BE2C (cell line): ENCODE data around the gene WASHC2A.
"Not testable (repeated sequence)": the region's sequence is repeated elsewhere in the genome, so short reads cannot be mapped to it uniquely, and the experiment has no call there.

Source experiments
- DNase-seq: peaks from one replicate; pipeline ENCODE4 v3.0.0-alpha.2; 2020
- H3K27me3 ChIP-seq: fragments of 250-450 bp; sonication (Bioruptor Pico); 2 replicates; pipeline ENCODE4 v1.5.1; 2020; ENCODE audit warnings: mild to moderate bottlenecking
- H3K36me3 ChIP-seq: fragments of 250-450 bp; sonication (Bioruptor Pico); 2 replicates; pipeline ENCODE4 v1.5.1; 2020; ENCODE audit warnings: mild to moderate bottlenecking
- H3K4me1 ChIP-seq: fragments of 250-450 bp; sonication (Bioruptor Pico); 2 replicates; pipeline ENCODE4 v1.5.1; 2020
- H3K4me3 ChIP-seq: 2 replicates; pipeline ENCODE4 v1.5.1; 2011; ENCODE audit warnings: low read depth, low read length
- H3K9me3 ChIP-seq: fragments of 250-450 bp; sonication (Bioruptor Pico); 2 replicates; pipeline ENCODE4 v1.5.1; 2020
- TF ChIP-seq, protein P1 (sequence below): IDR thresholded peaks from 2 replicates; pipeline ENCODE4 v1.5.1; 2012; ENCODE audit warnings: mild to moderate bottlenecking, low read depth, low read length

Gene WASHC2A

DNA sequence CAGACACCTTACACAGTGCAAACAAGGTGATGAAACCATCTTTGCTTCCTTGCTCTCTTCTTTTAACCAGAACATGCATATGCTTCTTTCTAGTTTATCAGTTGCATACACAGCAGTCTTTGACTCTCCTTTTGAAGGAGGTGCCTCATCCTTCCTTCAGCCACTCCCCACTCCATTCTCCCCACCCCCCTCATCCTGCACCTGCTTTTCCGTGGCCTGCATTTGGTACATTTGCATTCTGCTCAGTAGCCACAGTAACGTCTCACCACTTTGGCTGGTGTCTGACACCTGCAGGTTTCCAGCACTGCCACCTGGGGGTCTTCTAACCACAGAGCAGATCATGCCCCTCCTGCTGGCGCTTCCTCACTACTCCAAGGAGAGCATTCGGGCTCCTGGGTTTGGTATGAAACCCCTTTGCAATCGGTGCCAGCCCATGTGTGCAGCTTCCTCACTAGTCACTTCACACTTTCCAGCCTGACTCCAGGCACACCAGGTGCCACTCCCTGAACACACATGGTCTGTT is 60.1 kb downstream of the WASHC2A start:
- not testable (repeated sequence) for H3K4me1 ChIP-seq, DNase-seq, H3K27me3 ChIP-seq, H3K36me3 ChIP-seq, H3K4me3 ChIP-seq, H3K9me3 ChIP-seq

DNA sequence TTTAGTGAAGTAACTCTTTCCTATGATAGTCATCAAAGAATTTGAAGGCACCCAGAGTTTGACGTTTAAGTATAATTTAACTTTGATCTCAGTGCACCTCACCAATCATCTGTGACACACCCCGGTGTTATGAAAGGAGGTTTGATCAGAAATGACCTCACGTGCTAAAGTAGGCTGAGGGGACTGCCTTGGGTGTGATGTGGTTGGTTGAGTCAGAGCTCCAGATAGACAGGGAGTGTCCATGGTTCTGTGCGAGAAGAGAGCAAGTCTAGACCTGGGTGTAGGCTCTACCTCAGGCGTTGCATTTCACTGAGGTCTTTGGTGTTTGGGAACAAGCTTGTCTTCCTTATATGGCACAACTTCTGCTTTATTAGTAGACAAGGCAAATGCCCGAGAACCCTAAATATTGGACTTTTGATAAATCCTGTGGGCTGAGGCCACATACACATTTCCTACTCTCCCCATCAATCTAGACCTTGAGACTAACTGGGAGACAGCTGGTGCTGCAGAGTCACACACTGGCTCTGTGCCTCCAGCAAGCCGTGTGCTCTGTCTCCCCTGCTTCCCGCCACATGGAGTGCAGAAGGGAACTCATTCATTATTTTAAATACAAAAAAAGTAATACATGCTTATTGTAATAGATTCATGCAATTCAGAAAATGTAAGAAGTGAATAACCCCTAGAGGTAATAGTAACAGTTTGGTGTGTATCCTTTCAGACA is 63.7 kb downstream of the WASHC2A start:
- H3K4me3 ChIP-seq, H3K4me1 ChIP-seq, H3K36me3 ChIP-seq, DNase-seq, H3K27me3 ChIP-seq, H3K9me3 ChIP-seq: not testable (repeated sequence)

DNA sequence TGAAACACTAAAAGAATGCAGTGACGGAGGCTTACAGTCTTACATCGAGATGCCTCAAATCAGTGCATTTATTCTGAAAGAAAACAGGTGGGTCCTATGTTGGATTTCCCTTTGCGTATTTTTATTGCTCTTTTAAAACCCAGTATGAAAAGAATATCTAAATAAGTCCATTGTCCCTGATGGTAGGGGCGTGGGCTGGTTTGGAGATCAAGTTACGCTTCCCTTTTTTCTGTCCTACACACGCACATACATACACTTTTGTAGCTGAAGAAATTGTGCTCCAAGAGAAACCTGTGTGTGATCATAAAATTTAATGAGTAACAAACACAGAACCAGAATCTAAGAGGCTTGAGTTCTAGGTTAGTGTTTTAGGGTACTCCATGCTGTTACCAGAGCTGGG is 64.6 kb downstream of the WASHC2A start:
- H3K9me3 ChIP-seq, DNase-seq, H3K4me1 ChIP-seq, H3K4me3 ChIP-seq, H3K36me3 ChIP-seq, H3K27me3 ChIP-seq: not testable (repeated sequence)

DNA sequence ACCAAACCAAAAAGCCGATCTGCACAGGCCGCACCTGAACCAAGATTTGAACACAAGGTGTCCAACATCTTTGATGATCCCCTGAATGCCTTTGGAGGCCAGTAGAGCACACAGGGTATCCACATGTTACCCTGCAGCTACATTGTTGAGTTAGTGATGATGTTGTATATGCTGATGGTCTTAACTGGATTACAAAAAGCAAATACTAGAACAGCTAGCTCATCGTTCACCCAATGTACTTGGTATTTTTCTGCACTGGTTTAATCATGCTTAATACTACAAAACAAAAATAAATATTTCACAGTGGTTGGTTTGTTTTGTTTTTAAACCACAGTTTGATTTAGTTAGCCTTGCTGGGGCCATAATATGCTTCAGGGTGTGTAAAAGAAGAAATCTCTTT is 65.1 kb downstream of the WASHC2A start:
- H3K4me1 ChIP-seq, H3K27me3 ChIP-seq, H3K36me3 ChIP-seq, H3K4me3 ChIP-seq, H3K9me3 ChIP-seq, DNase-seq: not testable (repeated sequence)

DNA sequence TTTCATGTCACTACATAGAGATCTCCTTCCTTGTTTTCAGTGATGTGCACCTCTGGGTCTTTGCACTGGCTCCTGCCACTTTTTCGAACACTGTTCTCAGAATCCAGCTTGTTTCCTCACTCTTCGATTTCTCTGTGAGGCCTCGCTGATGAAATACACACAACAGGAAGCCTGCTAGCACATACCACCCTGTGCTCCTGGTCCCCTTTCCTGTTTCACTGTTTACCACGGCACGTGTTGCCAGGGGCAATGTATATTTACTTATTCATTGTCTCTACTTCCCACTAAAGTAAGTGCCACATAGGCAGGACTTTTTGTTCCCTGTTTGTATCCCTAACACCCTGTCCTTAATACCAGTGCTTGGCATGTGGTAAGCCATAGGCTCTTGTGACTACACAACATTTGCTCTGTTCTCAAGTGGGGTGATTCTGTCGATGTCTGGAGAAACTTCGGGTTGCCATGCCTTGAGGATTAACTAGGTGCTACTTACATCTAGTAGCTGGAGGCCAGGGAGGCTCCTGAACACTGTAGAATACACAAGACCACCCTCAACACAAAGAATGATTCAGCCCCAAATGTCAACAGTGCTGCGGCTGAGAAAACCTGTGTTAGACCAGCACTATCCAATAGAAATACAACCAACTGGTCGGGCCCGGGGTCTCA is 75.9 kb downstream of the WASHC2A start:
- not testable (repeated sequence) for H3K4me3 ChIP-seq, H3K9me3 ChIP-seq, H3K4me1 ChIP-seq, H3K27me3 ChIP-seq, DNase-seq, H3K36me3 ChIP-seq

DNA sequence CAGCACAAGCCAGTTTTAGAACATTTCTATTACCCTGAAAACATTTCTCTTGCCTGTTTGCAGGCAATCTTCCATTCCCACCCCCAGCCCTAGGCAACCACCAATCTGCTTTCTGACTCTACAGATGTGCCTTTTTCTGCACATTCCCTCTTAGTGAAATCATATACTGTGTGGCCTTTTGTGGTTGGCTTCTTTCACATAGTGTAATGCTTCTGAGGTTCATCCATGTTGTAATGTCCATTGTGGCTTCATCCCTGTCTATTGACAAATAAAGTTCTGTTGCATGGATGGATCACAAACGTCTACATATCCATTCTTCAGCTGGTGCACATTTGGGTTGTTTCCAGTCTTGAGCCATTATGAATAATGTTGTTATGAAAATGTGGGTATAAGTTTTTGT is 77.8 kb downstream of the WASHC2A start:
- DNase-seq, H3K9me3 ChIP-seq, H3K4me3 ChIP-seq, H3K4me1 ChIP-seq, H3K27me3 ChIP-seq, H3K36me3 ChIP-seq: not testable (repeated sequence)

DNA sequence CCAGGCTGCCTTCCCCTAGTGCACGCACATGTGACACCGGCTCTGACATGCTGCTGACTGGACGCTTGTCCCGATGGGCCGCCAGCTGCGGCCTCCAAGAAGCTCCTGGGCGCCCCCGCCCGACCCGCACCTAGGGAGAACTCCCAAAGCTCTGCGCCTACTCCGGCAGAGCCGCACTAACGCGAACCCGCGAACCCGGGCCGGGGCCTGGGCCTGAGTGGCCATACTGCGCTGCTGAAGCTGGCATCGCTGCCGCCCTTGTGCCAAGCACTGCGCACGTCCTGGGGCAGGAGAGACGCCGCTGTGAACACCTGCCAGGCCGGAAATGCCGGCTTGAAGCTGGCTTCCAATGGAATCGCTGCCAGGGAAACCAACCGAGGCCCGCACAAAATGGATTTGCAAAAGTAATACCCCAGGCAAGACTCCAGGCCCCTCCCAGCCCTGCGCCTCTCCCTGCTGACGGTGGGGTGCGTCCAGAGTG is 85.1 kb downstream of the WASHC2A start:
- peaks cover 4% of the 10 kb centered on the region; the same call in 1 of the 2 replicates for H3K27me3 ChIP-seq
- no peaks in the 10 kb centered on the region for H3K36me3 ChIP-seq
- H3K9me3 ChIP-seq: no peaks in the 10 kb centered on the region
- H3K4me1 ChIP-seq: no peaks in the 10 kb centered on the region
- peak; percentile 21 for DNase-seq
- TF ChIP-seq, protein P1, sequence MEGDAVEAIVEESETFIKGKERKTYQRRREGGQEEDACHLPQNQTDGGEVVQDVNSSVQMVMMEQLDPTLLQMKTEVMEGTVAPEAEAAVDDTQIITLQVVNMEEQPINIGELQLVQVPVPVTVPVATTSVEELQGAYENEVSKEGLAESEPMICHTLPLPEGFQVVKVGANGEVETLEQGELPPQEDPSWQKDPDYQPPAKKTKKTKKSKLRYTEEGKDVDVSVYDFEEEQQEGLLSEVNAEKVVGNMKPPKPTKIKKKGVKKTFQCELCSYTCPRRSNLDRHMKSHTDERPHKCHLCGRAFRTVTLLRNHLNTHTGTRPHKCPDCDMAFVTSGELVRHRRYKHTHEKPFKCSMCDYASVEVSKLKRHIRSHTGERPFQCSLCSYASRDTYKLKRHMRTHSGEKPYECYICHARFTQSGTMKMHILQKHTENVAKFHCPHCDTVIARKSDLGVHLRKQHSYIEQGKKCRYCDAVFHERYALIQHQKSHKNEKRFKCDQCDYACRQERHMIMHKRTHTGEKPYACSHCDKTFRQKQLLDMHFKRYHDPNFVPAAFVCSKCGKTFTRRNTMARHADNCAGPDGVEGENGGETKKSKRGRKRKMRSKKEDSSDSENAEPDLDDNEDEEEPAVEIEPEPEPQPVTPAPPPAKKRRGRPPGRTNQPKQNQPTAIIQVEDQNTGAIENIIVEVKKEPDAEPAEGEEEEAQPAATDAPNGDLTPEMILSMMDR: no peak
- H3K4me3 ChIP-seq: no peak overlapping the region

DNA sequence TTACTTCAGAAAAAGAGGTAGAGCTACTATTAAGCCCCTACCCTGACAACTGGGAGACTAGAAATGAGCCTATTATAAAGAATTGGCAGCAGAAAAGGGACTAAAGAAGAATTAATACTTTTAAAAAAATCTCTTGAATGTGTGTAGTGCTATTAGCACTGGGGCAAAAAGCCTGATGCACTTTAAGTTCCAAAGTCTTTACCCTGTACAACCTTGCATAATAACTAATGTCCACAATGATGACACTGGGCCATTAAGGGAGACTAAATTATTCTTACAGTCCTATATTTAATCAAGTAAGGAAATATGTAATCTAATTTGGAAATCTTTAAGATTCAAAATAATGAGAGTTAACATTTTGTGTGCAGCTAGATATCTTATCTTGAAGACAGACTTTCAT is 90.1 kb downstream of the WASHC2A start:
- DNase-seq, H3K4me1 ChIP-seq, H3K27me3 ChIP-seq, H3K9me3 ChIP-seq, H3K36me3 ChIP-seq, H3K4me3 ChIP-seq: not testable (repeated sequence)

DNA sequence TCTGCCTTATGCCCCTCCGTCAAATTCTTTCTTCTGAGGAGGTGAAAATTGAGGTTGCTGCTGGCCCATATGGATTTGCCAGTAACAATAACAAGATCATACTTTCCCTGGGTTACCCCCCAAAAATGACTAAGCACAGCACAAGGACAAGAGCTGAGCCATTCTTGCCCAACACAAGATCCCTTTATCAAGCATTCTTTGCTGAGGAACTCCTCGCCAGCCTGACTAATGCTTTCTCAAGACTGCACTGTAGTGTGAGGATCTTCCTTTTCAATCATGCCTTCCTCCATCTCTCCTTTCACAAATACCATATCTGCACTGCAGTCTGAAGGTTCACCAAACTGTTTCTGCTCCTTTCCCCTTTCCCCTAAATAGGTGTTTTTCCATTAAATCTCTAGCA is 92.1 kb downstream of the WASHC2A start:
- not testable (repeated sequence) for H3K36me3 ChIP-seq, H3K27me3 ChIP-seq, H3K9me3 ChIP-seq, H3K4me1 ChIP-seq, H3K4me3 ChIP-seq, DNase-seq

DNA sequence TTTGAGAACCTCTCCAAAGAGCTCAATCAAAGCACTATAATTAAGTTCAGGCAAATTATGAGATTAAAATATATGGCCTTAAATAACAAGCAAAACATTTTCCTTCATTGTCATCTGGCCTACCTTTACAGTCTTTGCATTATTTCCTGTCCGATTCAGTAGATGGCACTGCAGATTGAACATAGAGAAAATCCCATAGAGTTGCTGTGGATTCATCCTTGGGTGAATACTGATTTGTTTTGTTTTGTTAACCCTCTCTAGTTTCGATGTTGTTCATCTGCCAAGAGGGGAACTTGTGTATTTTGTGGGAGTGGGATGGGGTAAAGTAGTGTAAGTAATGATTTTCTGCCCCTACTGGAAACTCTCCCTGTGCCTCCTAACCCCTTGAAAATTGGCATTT is 97.3 kb downstream of the WASHC2A start:
- H3K4me1 ChIP-seq, H3K27me3 ChIP-seq, H3K9me3 ChIP-seq, H3K36me3 ChIP-seq, DNase-seq, H3K4me3 ChIP-seq: not testable (repeated sequence)

DNA sequence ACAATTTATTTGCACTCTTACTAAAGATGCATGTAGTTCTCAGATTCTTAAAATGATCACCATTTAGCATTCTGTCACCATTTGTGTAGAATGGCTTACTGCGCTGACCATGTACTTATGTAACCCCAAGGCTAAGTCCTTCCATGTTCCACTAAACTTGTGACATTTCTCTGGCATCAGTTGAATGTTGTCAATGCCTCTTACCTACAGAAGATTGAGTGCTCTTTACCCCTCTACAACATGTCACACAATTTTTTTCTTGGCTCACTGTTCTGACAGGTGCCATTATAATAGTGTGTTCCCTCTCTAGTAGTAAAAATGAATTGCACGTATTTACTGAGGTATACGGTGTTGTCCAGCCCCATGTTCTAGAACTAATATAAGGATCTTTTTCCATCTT is 100.1 kb downstream of the WASHC2A start:
- not testable (repeated sequence) for H3K27me3 ChIP-seq, H3K4me1 ChIP-seq, H3K4me3 ChIP-seq, H3K9me3 ChIP-seq, H3K36me3 ChIP-seq, DNase-seq

DNA sequence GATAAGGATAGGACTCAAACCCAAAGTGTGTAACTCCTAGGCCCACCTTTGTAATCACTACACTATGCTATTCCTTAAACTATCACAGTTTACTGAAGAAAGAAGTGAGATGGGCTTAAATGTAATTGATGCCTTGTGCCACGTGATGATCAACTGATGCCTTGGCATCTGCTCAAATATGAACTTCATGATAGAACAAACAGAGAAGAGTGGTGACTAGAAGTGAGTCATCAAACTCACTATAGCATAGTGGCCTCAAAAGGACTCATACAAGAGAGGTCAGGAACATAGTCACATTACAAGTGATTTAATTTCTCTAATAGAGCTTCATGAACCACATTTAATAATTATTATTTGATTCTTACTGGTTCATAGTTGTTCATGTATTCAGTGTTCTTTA is 101.8 kb downstream of the WASHC2A start:
- H3K4me1 ChIP-seq, H3K27me3 ChIP-seq, H3K4me3 ChIP-seq, H3K36me3 ChIP-seq, DNase-seq, H3K9me3 ChIP-seq: not testable (repeated sequence)

DNA sequence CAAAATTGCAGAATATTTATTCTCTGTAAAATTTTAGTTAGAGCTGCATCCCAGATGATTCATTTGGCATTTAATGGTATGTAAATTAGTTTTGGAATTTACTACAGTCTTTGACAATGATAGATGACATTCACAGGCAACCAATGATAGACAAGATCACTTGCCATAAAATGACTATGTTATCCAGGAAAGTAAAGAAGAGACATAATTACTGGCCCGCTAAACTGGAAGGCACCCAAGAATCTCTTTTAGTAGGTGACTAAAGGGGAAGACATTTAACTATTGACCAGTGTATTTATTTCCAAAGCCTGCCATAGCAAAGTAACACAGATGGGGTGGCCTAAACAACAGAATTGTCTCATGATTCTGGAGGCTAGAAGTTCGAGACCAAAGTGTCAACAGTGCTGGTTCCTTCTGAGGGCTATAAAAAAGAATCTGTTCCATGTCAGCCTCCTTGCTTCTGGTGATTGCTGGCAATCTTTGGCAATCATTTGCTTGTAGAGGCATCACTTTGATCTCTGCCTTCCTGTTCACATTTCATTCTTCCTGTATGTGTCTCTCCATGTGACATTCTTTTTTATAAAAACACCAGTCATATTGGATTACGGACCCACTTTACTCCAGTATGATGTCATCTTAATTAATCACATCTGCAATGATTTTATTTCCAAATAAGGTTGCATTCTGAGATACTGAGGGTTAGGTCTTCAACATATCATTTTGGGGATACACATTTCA is 107.2 kb downstream of the WASHC2A start:
- H3K9me3 ChIP-seq, H3K4me3 ChIP-seq, H3K27me3 ChIP-seq, DNase-seq, H3K36me3 ChIP-seq, H3K4me1 ChIP-seq: not testable (repeated sequence)
